GM12878 (cell line): ENCODE measurements around the gene CCSER2. TPM values are rescaled to one million over a fixed set of nuclear protein-coding genes. Genes with fewer than 3 reads are reported as not detected.
"Not testable (repeated sequence)": the region's sequence is repeated elsewhere in the genome, so short reads cannot be mapped to it uniquely, and the experiment has no call there.

Experiments used
- ATAC-seq: fragments of 200-7000 bp; cut with Tn5 transposase; 3 replicates; pipeline ENCODE4 v1.9.1; 2020; ENCODE audit warnings: mild to moderate bottlenecking, moderate library complexity
- BruUV-seq: library from RNA; stranded (reverse); fragments of 400-500 nt; replicated peaks from 2 replicates; lab custom pipeline; 2021; lab: Mats Ljungman, UMichigan
- CTCF ChIA-PET: fragments of 300-600 bp; sonication (Branson Sonifier 250); formaldehyde crosslinking; extraction: SDS; loops from one replicate; lab custom pipeline; 2021; ENCODE audit warnings: inconsistent platforms; lab: Yijun Ruan, JAX
- POLR2A ChIA-PET: fragments of 350-600 bp; formaldehyde crosslinking; extraction: SDS; loops from one replicate; lab custom pipeline; 2021; ENCODE audit warnings: inconsistent platforms; lab: Charles Lee
- RAD21 ChIA-PET: fragments of 300-600 bp; sonication (Branson Sonifier 250); formaldehyde crosslinking; loops from one replicate; lab custom pipeline; 2023; ENCODE audit warnings: antibody characterized with exemption; ENCODE audit not compliant: unreplicated experiment; lab: Charles Lee
- SMC1A ChIA-PET: fragments of 300-600 bp; sonication (Branson Sonifier 250); formaldehyde crosslinking; loops from one replicate; lab custom pipeline; 2023; ENCODE audit not compliant: unreplicated experiment, uncharacterized antibody; lab: Charles Lee
- DNase-seq: peaks from one replicate; pipeline ENCODE4 v3.0.0-alpha.2; 2011; ENCODE audit warnings: low read depth, low spot score
- FAIRE-seq: peaks from 3 replicates; lab custom pipeline; 2011; peaks lifted over from hg19 to GRCh38; lab: Jason Lieb, UNC
- H2AFZ ChIP-seq: 2 replicates; pipeline ENCODE4 v1.6.0; 2011; ENCODE audit warnings: low read depth, low read length, control low read depth; ENCODE audit not compliant: control insufficient read depth
- H3K27ac ChIP-seq: 2 replicates; pipeline ENCODE4 v1.5.1; 2011; ENCODE audit warnings: control low read depth; ENCODE audit not compliant: control insufficient read depth, insufficient read depth
- H3K27me3 ChIP-seq, 2 experiments: replicated peaks in 1 of 2; 2 replicates each; pipeline versions ENCODE4 v1.6.0 to v1.6.1; 2011; ENCODE audit warnings: low read length in 1 of 2; ENCODE audit not compliant: control insufficient read depth in 2 of 2, insufficient read depth in 2 of 2
- H3K36me3 ChIP-seq, 2 experiments: 2 replicates each; pipeline ENCODE4 v1.5.1; 2011; ENCODE audit warnings: low read length in 1 of 2; ENCODE audit not compliant: control insufficient read depth in 2 of 2, insufficient read depth in 2 of 2
- H3K4me1 ChIP-seq: 2 replicates; pipeline ENCODE4 v1.6.1; 2011; ENCODE audit warnings: mild to moderate bottlenecking, low read length, moderate library complexity, mixed read lengths; ENCODE audit not compliant: control insufficient read depth, insufficient read depth
- H3K4me2 ChIP-seq: 2 replicates; pipeline ENCODE4 v1.6.0; 2011; ENCODE audit warnings: control low read depth; ENCODE audit not compliant: control insufficient read depth, insufficient read depth
- H3K4me3 ChIP-seq: fragments of 200-600 bp; sonication (generic); 2 replicates; pipeline ENCODE4 v1.5.1; 2016
- H3K79me2 ChIP-seq: 2 replicates; pipeline ENCODE4 v1.6.0; 2011; ENCODE audit warnings: low read length; ENCODE audit not compliant: control insufficient read depth, insufficient read depth
- H3K9ac ChIP-seq: 2 replicates; pipeline ENCODE4 v1.8.0; 2011; ENCODE audit warnings: low read length, control low read depth, mixed read lengths; ENCODE audit not compliant: control insufficient read depth, insufficient read depth
- H3K9me3 ChIP-seq: replicated peaks from 3 replicates; pipeline ENCODE4 v1.5.1; 2011; ENCODE audit warnings: mild to moderate bottlenecking, low read length; ENCODE audit not compliant: control insufficient read depth, insufficient read depth
- H4K20me1 ChIP-seq: 2 replicates; pipeline ENCODE4 v1.6.0; 2011; ENCODE audit not compliant: control insufficient read depth, insufficient read depth
- EED ChIP-seq: sonication (generic); IDR thresholded peaks from 2 replicates; pipeline ENCODE4 v1.6.1; 2016; ENCODE audit warnings: antibody characterized with exemption, low read depth
- FOXM1 ChIP-seq: IDR thresholded peaks from 2 replicates; pipeline ENCODE4 v1.6.1; 2012; ENCODE audit warnings: low read depth, mild to moderate bottlenecking, inconsistent platforms, low read length, moderate library complexity
- IKZF1 ChIP-seq: fragments of 450-650 bp; conservative IDR thresholded peaks from 2 replicates; pipeline ENCODE4 v1.6.1; 2017; ENCODE audit warnings: antibody characterized with exemption, mild to moderate bottlenecking
- RUNX3 ChIP-seq: IDR thresholded peaks from 2 replicates; pipeline ENCODE4 v1.6.1; 2012; ENCODE audit warnings: low read length, inconsistent platforms
- WGBS: methylation state at CpG from one replicate; pipeline ENCODE4 v1.1.6; 2016; ENCODE audit warnings: low lambda C conversion rate; ENCODE audit not compliant: insufficient replicate concordance, insufficient coverage; ENCODE audit errors: missing lambda C conversion rate; 5-methylcytosine and 5-hydroxymethylcytosine counted together
- in situ Hi-C: fragments of 300-500 bp; cut with MboI; formaldehyde crosslinking; loops from 9 replicates; pipeline ENCODE4 v1.14.3; 2018; ENCODE audit warnings: mixed read lengths
- intact Hi-C: fragments of 100-400 bp; cut with micrococcal nuclease; formaldehyde crosslinking; loops from one replicate; pipeline ENCODE4 v1.14.2; 2022; ENCODE audit not compliant: unreplicated experiment
- polyA plus RNA-seq, 11 experiments: library from polyadenylated mRNA; depleted of rRNA in 4 of 11; unstranded in 6 of 11; stranded (reverse) in 5 of 11; fragments of >200 nt; fragmentation: Nextera tagmentation in 4 of 11; fragmentation: Illumina TruSeq in 1 of 11; extraction: Ambion mirVana in 4 of 11; extraction: Trizol in 1 of 11; gene quantifications; 1 replicate in 1 of 11; 2 replicates in 10 of 11; pipeline versions ENCODE4 v1.2.1 to v1.2.3, GENCODE V29; 2011 to 2016; ENCODE audit warnings: inconsistent platforms in 2 of 11, missing spikeins in 2 of 11, low read depth in 1 of 11
- total RNA-seq, 4 experiments: library from RNA; depleted of rRNA in 3 of 4; stranded (reverse); fragments of >200 nt in 3 of 4; fragmentation: Illumina TruSeq in 1 of 4; extraction: Trizol in 1 of 4; gene quantifications; 2 replicates each; pipeline versions ENCODE4 v1.2.1 to v1.2.3, GENCODE V29; 2013 to 2021

The CCSER2 gene
- total and polyA plus RNA-seq, 10 of the 15 experiments (the other 5 are each of a cell fraction or from before 2014, with no cell fraction given): 4.7 to 18.8 (median 13.2) TPM

DNA sequence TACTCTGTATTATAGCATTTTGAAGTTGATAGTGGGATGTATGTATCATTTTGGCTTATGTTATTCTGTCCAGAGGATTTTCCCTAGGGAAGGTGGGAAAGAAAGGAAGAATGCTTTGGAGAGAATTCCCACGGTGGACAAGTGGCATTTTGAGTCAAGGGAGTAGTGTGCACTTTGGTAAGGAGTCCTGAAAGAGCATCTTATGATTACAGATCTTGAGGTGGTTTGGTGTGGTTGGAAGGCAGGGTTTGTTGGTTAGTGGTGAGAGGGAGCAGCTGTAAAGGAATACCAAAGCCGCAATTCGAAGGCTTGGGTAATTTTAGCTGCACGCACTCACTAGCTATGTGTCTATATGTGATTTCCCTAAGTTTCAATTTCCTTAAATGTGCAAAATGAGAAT is 16.1 kb downstream of the CCSER2 start:
- 82% methylated on average over 4 of the region's 4 CpGs for WGBS
- H3K9ac ChIP-seq: no peak overlapping the region
- H3K36me3 ChIP-seq: no peaks in the 10 kb centered on the region
- SMC1A ChIA-PET: interaction anchor here (1.8 kb wide), 1 partner anchor 9 kb away, joined by 4 read pairs; no protein-coding TSS in a partner anchor
- no peaks in the 10 kb centered on the region; the same call in 1 of the 2 replicates for H3K79me2 ChIP-seq
- H3K4me1 ChIP-seq: no peaks in the 10 kb centered on the region; the same call in 1 of the 2 replicates
- BruUV-seq: no TSS peak
- DNase-seq (no peak), ATAC-seq (no peak), FAIRE-seq (no peak)
- in situ Hi-C loops (no loop called here), intact Hi-C loops (no loop called here)
- no peak overlapping the region for H3K27ac ChIP-seq
- POLR2A ChIA-PET: interaction anchor here (1.1 kb wide), 1 partner anchor 15 kb away, joined by 3 read pairs; no protein-coding TSS in a partner anchor
- CTCF ChIA-PET: interaction anchor here (0.9 to 3.7 kb wide), 5 partner anchors 7 to 196 kb away, joined by 3 to 21 read pairs (median 5); no protein-coding TSS in a partner anchor
- no peak overlapping the region for H2AFZ ChIP-seq
- no peak overlapping the region; the same call in 1 of the 2 replicates for H3K4me2 ChIP-seq
- TF ChIP-seq EED: peak; percentile 65
- TF ChIP-seq IKZF1: 0 out of 2 replicates have a peak, but pooled peaks have one; percentile 28
- TF ChIP-seq RUNX3: peak; percentile 62
- no peak for TF ChIP-seq FOXM1
- RAD21 ChIA-PET: no interaction called here
- H3K4me3 ChIP-seq: no peak overlapping the region
- H4K20me1 ChIP-seq: no peaks in the 10 kb centered on the region
- H3K27me3 ChIP-seq: no peaks in the 10 kb centered on the region
- H3K9me3 ChIP-seq: no peaks in the 10 kb centered on the region

DNA sequence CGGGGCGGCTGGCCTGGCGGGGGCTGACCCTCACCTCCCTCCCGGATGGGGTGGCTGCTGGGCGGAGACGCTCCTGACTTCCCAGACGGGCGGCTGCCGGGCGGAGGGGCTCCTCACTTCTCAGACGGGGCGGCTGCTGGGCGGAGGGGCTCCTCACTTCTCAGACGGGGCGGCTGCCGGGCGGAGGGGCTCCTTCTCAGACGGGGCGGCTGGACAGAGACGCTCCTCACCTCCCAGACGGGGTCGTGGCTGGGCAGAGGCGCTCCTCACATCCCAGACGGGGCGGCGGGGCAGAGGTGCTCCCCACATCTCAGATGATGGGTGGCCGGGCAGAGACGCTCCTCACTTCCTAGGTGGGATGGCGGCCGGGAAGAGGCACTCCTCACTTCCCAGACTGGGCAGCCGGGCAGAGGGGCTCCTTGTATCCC is 19.2 kb downstream of the CCSER2 start:
- BruUV-seq, H3K36me3 ChIP-seq, H3K4me2 ChIP-seq, POLR2A ChIA-PET, RAD21 ChIA-PET, SMC1A ChIA-PET, H3K9ac ChIP-seq, H4K20me1 ChIP-seq, intact Hi-C loops, DNase-seq, H3K27ac ChIP-seq, H3K4me1 ChIP-seq, H2AFZ ChIP-seq, in situ Hi-C loops, FAIRE-seq, H3K27me3 ChIP-seq, CTCF ChIA-PET, H3K79me2 ChIP-seq, H3K4me3 ChIP-seq, ATAC-seq, H3K9me3 ChIP-seq: not testable (repeated sequence)
- WGBS: 97% methylated on average over 25 of the region's 31 CpGs
